ENCODE measurements around the gene DMRT1.

GRCh38 chr9:1001838-1002237, 160.3 kb downstream of the DMRT1 start:
- TF ChIP-seq, protein P1, sequence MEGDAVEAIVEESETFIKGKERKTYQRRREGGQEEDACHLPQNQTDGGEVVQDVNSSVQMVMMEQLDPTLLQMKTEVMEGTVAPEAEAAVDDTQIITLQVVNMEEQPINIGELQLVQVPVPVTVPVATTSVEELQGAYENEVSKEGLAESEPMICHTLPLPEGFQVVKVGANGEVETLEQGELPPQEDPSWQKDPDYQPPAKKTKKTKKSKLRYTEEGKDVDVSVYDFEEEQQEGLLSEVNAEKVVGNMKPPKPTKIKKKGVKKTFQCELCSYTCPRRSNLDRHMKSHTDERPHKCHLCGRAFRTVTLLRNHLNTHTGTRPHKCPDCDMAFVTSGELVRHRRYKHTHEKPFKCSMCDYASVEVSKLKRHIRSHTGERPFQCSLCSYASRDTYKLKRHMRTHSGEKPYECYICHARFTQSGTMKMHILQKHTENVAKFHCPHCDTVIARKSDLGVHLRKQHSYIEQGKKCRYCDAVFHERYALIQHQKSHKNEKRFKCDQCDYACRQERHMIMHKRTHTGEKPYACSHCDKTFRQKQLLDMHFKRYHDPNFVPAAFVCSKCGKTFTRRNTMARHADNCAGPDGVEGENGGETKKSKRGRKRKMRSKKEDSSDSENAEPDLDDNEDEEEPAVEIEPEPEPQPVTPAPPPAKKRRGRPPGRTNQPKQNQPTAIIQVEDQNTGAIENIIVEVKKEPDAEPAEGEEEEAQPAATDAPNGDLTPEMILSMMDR (IDR thresholded peaks at IDR 0.05; ENCODE audit: insufficient read depth, low read depth, low read length), result no peak
- no peak for TF ChIP-seq EZH2 (IDR thresholded peaks at IDR 0.05; ENCODE audit: insufficient read depth, low read length)
